ENCODE measurements around the gene SLC38A1.

GRCh38 chr12:46174061-46174662 lies 94.7 kb downstream of the SLC38A1 start:
- TF ChIP-seq POLR2A (IDR thresholded peaks at IDR 0.05), result no peak
- TF ChIP-seq, protein P1, sequence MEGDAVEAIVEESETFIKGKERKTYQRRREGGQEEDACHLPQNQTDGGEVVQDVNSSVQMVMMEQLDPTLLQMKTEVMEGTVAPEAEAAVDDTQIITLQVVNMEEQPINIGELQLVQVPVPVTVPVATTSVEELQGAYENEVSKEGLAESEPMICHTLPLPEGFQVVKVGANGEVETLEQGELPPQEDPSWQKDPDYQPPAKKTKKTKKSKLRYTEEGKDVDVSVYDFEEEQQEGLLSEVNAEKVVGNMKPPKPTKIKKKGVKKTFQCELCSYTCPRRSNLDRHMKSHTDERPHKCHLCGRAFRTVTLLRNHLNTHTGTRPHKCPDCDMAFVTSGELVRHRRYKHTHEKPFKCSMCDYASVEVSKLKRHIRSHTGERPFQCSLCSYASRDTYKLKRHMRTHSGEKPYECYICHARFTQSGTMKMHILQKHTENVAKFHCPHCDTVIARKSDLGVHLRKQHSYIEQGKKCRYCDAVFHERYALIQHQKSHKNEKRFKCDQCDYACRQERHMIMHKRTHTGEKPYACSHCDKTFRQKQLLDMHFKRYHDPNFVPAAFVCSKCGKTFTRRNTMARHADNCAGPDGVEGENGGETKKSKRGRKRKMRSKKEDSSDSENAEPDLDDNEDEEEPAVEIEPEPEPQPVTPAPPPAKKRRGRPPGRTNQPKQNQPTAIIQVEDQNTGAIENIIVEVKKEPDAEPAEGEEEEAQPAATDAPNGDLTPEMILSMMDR (IDR thresholded peaks at IDR 0.05 in 8 of 11, conservative IDR thresholded peaks at IDR 0.05 in 3 of 11), result no peak
- TF ChIP-seq POLR2AphosphoS5 (IDR thresholded peaks at IDR 0.05), result no peak
